ENCODE data around the gene DLEC1.

Gene DLEC1

DNA sequence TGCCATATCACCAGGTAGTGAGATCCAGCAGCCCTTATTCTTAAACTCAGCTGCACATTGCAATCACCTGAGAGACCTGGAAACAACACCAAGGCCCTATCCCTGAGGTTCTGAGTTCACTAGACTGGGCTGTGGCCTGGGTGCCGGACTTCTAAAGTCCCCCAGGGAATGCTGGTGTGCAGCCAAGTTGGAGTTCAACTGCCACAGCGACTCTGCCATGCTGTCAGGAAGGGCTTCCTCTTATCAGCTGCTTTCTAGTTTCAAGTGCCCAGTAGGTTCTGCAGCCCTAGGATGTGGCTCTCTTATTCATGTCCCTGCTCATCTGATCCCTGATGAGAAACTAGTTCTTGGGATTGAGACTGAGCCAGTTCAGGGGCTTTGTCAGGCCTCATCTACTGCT, 50.2 kb downstream of the DLEC1 start:
- TF ChIP-seq, protein P1, sequence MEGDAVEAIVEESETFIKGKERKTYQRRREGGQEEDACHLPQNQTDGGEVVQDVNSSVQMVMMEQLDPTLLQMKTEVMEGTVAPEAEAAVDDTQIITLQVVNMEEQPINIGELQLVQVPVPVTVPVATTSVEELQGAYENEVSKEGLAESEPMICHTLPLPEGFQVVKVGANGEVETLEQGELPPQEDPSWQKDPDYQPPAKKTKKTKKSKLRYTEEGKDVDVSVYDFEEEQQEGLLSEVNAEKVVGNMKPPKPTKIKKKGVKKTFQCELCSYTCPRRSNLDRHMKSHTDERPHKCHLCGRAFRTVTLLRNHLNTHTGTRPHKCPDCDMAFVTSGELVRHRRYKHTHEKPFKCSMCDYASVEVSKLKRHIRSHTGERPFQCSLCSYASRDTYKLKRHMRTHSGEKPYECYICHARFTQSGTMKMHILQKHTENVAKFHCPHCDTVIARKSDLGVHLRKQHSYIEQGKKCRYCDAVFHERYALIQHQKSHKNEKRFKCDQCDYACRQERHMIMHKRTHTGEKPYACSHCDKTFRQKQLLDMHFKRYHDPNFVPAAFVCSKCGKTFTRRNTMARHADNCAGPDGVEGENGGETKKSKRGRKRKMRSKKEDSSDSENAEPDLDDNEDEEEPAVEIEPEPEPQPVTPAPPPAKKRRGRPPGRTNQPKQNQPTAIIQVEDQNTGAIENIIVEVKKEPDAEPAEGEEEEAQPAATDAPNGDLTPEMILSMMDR (conservative IDR thresholded peaks at IDR 0.05; ENCODE audit: low read length), result no peak
- no peak for DNase-seq (ENCODE audit: low read depth)
- no peak overlapping the region for H3K4me3 ChIP-seq (ENCODE audit: low read length)

DNA sequence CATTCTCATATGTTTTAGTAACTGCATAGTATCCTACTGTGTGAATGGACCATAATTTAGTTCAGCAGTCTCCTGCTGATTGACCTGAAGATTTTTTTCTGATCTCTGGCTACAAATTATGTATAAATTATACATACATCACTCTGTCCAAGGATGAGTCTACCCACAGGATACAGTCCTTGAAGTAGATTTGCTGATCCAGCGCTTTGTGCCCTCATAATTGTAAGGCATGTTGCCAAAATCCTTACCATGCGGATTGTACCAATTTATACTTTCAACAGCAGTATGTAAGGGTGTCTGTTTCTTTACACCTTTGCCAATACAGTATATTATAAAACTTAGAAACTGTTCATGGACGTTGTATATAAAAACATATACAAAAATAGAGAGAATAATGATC, 51.4 kb downstream of the DLEC1 start:
- TF ChIP-seq, protein P1 (conservative IDR thresholded peaks at IDR 0.05; ENCODE audit: low read length), result no peak
- no peak for DNase-seq (ENCODE audit: low read depth)
- H3K4me3 ChIP-seq (ENCODE audit: low read length), result no peak overlapping the region

DNA sequence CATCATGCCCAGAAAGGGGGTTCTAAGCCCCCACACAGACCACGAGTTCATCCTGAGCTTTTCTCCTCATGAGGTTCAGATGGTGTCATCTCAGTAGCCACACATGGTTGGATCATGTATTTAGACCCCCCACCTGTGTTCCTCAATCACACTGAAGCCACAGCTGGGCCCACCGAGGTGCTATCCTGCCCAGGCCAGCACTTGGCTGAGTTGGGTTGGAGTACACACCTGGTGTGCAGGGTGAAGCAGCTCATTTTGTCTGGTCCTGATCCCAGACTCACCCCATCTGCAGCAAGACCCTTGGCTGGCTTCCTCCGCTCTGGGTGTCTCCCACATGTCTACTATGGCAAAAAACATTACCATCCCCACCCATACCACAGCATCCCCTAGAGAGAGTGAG, 56.0 kb downstream of the DLEC1 start:
- TF ChIP-seq, protein P1 (conservative IDR thresholded peaks at IDR 0.05; ENCODE audit: low read length), result no peak
- no peak overlapping the region for H3K4me3 ChIP-seq (ENCODE audit: low read length)
- no peak for DNase-seq (ENCODE audit: low read depth)

DNA sequence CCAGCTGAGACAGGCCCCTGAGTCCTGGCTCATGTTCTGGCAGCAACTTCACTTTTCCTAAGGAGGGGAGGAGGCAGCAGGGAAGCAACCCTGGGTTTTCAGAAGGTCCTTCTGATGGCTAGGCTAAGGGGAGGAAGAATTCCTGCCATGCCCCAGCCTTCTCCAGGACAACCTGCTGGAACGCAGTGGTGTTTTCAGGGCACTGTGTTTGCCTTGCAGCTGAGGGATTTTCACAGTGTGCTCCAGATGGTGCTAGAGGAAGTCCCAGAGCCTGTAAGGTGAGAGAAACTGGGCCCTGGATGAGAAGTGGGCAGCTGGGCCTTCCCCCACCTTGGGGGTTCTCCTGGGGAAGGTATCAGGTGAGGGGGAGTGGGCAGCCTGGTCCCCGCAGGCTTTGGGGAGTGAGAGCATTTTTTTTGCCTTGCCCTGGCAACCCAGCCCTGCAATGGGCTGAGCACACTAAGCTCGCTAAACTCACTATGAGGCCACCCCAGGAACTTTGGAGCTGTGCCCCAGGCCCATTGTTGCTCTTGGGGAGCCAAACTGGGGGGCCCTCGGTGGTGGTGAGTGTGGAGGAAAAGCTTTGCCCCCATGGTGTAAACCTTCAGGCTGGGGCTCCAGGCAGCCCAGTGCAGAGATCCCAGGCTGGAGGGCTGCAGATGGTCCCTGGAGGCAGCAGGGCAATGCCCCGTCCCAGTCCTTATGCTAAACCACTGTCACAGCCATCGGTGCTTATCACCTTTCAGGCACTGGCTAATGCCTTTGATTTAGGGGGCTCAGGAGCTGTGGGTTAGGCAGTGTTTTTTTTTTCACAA, 56.9 kb downstream of the DLEC1 start:
- TF ChIP-seq, protein P1 (conservative IDR thresholded peaks at IDR 0.05; ENCODE audit: low read length), result no peak
- H3K4me3 ChIP-seq (ENCODE audit: low read length), result no peak overlapping the region
- no peak for DNase-seq (ENCODE audit: low read depth)

DNA sequence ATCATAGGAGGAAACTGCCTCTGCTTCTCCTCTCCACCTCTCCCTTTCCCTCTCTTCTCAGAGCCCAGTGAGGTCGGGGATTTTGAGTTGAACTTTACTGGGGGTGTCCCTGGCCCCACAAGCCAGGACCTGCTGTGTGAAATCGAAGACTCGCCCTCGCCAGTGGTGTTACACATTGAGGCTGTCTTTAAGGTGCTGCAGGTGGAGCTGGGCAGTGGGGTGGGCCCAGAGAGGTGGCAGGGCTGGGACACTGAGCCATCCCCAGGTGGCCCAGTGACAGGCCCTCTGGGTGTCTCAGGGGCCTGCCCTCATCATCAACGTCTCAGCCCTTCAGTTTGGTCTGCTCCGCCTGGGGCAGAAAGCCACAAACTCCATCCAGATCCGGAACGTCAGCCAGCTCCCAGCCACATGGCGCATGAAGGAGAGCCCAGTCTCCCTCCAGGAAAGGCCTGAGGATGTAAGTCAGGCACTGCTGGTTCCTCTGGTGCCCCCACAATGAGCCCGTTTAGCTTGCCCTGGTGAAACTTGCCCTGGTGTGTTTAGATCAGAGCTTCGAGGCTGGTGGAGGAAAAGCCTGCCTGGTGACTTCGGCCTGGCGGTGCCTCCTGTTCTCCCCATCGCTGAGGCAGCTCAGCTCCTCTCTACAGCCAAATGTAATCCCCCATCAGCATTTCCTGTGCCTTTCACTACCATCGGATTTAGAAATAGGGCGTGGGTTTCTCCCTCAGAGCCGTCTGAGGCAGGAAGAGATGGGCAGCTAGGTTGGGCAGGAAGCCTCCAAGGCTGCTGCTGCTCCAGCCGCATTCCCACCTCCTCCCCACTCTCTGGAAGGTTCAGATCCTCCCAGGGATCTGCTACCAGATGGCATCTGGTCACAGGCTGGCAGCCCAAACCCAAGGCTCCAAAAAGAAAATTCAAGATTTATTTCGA, 58.7 kb downstream of the DLEC1 start:
- DNase-seq (ENCODE audit: low read depth), result no peak
- no peak overlapping the region for H3K4me3 ChIP-seq (ENCODE audit: low read length)
- TF ChIP-seq, protein P1 (conservative IDR thresholded peaks at IDR 0.05; ENCODE audit: low read length), result no peak

DNA sequence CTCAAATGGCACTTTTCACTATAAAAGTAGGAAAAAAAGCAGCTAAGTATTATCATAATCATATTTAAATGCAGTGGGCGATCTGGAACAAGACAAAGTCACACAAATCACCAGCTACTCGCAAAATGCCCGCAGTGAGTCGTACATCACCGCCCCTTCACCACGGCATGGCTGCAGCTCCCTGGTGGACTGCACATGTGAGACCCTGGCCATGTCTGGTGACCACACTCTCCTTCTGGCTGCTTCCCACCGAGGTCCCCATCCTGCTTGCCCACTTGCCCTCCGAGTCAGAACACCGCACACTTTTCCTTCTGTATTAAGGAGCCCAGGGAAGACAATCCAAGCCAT, 59.3 kb downstream of the DLEC1 start:
- TF ChIP-seq, protein P1 (conservative IDR thresholded peaks at IDR 0.05; ENCODE audit: low read length), result no peak
- H3K4me3 ChIP-seq (ENCODE audit: low read length), result no peak overlapping the region
- DNase-seq (ENCODE audit: low read depth), result no peak

All from AG10803 (cell line).